WTC11 (cell line): ENCODE data around the gene IFI44L. TPM values are rescaled to one million over a fixed set of nuclear protein-coding genes. Genes with fewer than 3 reads are reported as not detected.

Experiments used
- ATAC-seq: fragments of 200-7000 bp; cut with Tn5 transposase; 2 replicates; pipeline ENCODE4 v1.10.0; 2021; ENCODE audit warnings: mild to moderate bottlenecking, moderate library complexity
- CTCF ChIA-PET: fragments of 300-600 bp; sonication (Branson Sonifier 250); formaldehyde crosslinking; loops from one replicate; lab custom pipeline; 2021; ENCODE audit warnings: antibody characterized with exemption; lab: Charles Lee
- POLR2A ChIA-PET: fragments of 350-600 bp; sonication (Branson Sonifier 250); formaldehyde crosslinking; loops from one replicate; lab custom pipeline; 2021; ENCODE audit warnings: antibody characterized with exemption; lab: Charles Lee
- DNase-seq: peaks from one replicate; pipeline ENCODE4 v3.0.0; 2021; ENCODE audit warnings: low spot score
- H3K27ac Mint-ChIP-seq: 2 replicates; pipeline ENCODE4 v1.8.0; 2021; ENCODE audit warnings: mixed read lengths
- H3K27me3 Mint-ChIP-seq: 2 replicates; pipeline ENCODE4 v1.8.0; 2021; ENCODE audit warnings: low read depth, mild to moderate bottlenecking, moderate library complexity, mixed read lengths
- H3K36me3 Mint-ChIP-seq: 2 replicates; pipeline ENCODE4 v1.8.0; 2021; ENCODE audit warnings: mixed read lengths
- H3K4me1 Mint-ChIP-seq: 2 replicates; pipeline ENCODE4 v1.8.0; 2022; ENCODE audit warnings: mixed read lengths
- H3K4me3 Mint-ChIP-seq: 2 replicates; pipeline ENCODE4 v1.8.0; 2021; ENCODE audit warnings: mild to moderate bottlenecking, moderate library complexity, mixed read lengths
- H3K9me3 Mint-ChIP-seq: 2 replicates; pipeline ENCODE4 v1.8.0; 2021; ENCODE audit warnings: mixed read lengths
- ATF6 ChIP-seq: sonication (generic); formaldehyde crosslinking; IDR thresholded peaks from 2 replicates; pipeline ENCODE4 v1.8.1; 2023; ENCODE audit warnings: mild to moderate bottlenecking, missing genetic modification reagents
- CREB1 ChIP-seq: sonication (generic); formaldehyde crosslinking; IDR thresholded peaks from 2 replicates; pipeline ENCODE4 v1.8.0; 2023; ENCODE audit warnings: mild to moderate bottlenecking, missing genetic modification reagents
- ERG ChIP-seq: fragments of 250-450 bp; sonication (Bioruptor Pico); IDR thresholded peaks from 2 replicates; pipeline ENCODE4 v1.8.0; 2021; ENCODE audit warnings: mild to moderate bottlenecking
- ESRRA ChIP-seq: sonication (generic); formaldehyde crosslinking; IDR thresholded peaks from 2 replicates; pipeline ENCODE4 v1.8.1; 2022; ENCODE audit warnings: mild to moderate bottlenecking, missing genetic modification reagents, borderline replicate concordance
- FOXJ3 ChIP-seq: sonication (generic); formaldehyde crosslinking; IDR thresholded peaks from 2 replicates; pipeline ENCODE4 v1.9.0; 2021; ENCODE audit warnings: missing genetic modification reagents, mild to moderate bottlenecking, borderline replicate concordance
- JAZF1 ChIP-seq: fragments of 250-450 bp; sonication (Bioruptor Pico); IDR thresholded peaks from 2 replicates; pipeline ENCODE4 v1.9.0; 2021; ENCODE audit warnings: moderate library complexity, mild to moderate bottlenecking, inconsistent platforms
- JUN ChIP-seq: sonication (generic); formaldehyde crosslinking; IDR thresholded peaks from 2 replicates; pipeline ENCODE4 v1.8.0; 2023; ENCODE audit warnings: mild to moderate bottlenecking, missing genetic modification reagents
- KAT7 ChIP-seq: sonication (generic); formaldehyde crosslinking; IDR thresholded peaks from 2 replicates; pipeline ENCODE4 v1.8.1; 2023; ENCODE audit warnings: missing genetic modification reagents, mild to moderate bottlenecking, borderline replicate concordance
- MXD4 ChIP-seq: fragments of 250-450 bp; sonication (Bioruptor Pico); IDR thresholded peaks from 2 replicates; pipeline ENCODE4 v1.8.0; 2021; ENCODE audit warnings: mild to moderate bottlenecking, moderate library complexity, borderline replicate concordance
- NFE2L1 ChIP-seq: sonication (generic); formaldehyde crosslinking; IDR thresholded peaks from 2 replicates; pipeline ENCODE4 v1.8.1; 2023; ENCODE audit warnings: missing genetic modification reagents
- NFYB ChIP-seq: sonication (generic); formaldehyde crosslinking; conservative IDR thresholded peaks from 2 replicates; pipeline ENCODE4 v1.8.0; 2022; ENCODE audit warnings: low read depth, missing genetic modification reagents
- NR2C2 ChIP-seq: sonication (generic); formaldehyde crosslinking; IDR thresholded peaks from 2 replicates; pipeline ENCODE4 v1.8.0; 2022; ENCODE audit warnings: mild to moderate bottlenecking, missing genetic modification reagents
- NR3C1 ChIP-seq: sonication (generic); formaldehyde crosslinking; conservative IDR thresholded peaks from 2 replicates; pipeline ENCODE4 v1.8.1; 2023; ENCODE audit warnings: low read depth, mild to moderate bottlenecking, missing genetic modification reagents
- PRDM15 ChIP-seq: sonication (generic); formaldehyde crosslinking; IDR thresholded peaks from 2 replicates; pipeline ENCODE4 v1.8.0; 2022; ENCODE audit warnings: missing genetic modification reagents
- PREB ChIP-seq: sonication (generic); formaldehyde crosslinking; IDR thresholded peaks from 2 replicates; pipeline ENCODE4 v1.8.1; 2022; ENCODE audit warnings: mild to moderate bottlenecking, missing genetic modification reagents, moderate library complexity, borderline replicate concordance
- SMAD4 ChIP-seq: sonication (generic); formaldehyde crosslinking; IDR thresholded peaks from 2 replicates; pipeline ENCODE4 v1.8.0; 2022; ENCODE audit warnings: mild to moderate bottlenecking, missing genetic modification reagents
- ZBTB21 ChIP-seq: sonication (generic); formaldehyde crosslinking; IDR thresholded peaks from 2 replicates; pipeline ENCODE4 v1.8.1; 2023; ENCODE audit warnings: mild to moderate bottlenecking, missing genetic modification reagents, borderline replicate concordance
- ZNF121 ChIP-seq: sonication (generic); formaldehyde crosslinking; IDR thresholded peaks from 2 replicates; pipeline ENCODE4 v1.8.0; 2023; ENCODE audit warnings: missing genetic modification reagents
- ZNF671 ChIP-seq: fragments of 250-450 bp; sonication (Bioruptor Pico); IDR thresholded peaks from 2 replicates; pipeline ENCODE4 v1.8.0; 2021; ENCODE audit warnings: mild to moderate bottlenecking
- total RNA-seq: library from RNA; stranded (reverse); gene quantifications from 3 replicates; pipeline ENCODE4 v1.2.3, GENCODE V29; 2021
- TF ChIP-seq, protein P1 (sequence below): sonication (generic); formaldehyde crosslinking; IDR thresholded peaks from 2 replicates; pipeline ENCODE4 v1.8.1; 2023; ENCODE audit warnings: mild to moderate bottlenecking, missing genetic modification reagents, moderate library complexity
- TF ChIP-seq, protein P2 (sequence below): fragments of 250-450 bp; sonication (Bioruptor Pico); conservative IDR thresholded peaks from 2 replicates; pipeline ENCODE4 v1.9.0; 2021; ENCODE audit warnings: mild to moderate bottlenecking
- TF ChIP-seq, protein P3 (sequence below): sonication (generic); formaldehyde crosslinking; IDR thresholded peaks from 2 replicates; pipeline ENCODE4 v1.8.1; 2023; ENCODE audit warnings: mild to moderate bottlenecking, missing genetic modification reagents

The IFI44L gene
- total RNA-seq, 1 experiment from 2014 or later = 0.13 TPM

DNA sequence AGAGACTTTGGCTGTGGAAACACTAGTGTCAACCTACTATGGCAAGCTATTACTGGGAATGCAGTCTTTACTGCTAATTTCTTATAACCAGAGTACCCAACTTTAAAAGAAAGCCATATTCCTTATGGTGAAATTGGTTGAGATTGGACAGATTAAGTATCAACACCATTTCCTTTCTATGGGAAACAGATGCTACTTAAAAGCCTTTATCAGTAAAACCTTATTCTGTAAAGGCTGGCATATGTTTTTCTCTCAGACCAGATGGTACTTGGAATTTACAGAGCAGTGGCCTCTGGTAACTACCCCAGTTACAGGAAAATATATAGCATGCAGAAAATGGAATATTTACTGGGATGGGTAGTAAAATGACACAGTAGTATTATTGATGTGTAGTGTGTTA, 48.2 kb downstream of the IFI44L start (continued):
- TF ChIP-seq, protein P1, sequence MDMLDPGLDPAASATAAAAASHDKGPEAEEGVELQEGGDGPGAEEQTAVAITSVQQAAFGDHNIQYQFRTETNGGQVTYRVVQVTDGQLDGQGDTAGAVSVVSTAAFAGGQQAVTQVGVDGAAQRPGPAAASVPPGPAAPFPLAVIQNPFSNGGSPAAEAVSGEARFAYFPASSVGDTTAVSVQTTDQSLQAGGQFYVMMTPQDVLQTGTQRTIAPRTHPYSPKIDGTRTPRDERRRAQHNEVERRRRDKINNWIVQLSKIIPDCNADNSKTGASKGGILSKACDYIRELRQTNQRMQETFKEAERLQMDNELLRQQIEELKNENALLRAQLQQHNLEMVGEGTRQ = no peak

DNA sequence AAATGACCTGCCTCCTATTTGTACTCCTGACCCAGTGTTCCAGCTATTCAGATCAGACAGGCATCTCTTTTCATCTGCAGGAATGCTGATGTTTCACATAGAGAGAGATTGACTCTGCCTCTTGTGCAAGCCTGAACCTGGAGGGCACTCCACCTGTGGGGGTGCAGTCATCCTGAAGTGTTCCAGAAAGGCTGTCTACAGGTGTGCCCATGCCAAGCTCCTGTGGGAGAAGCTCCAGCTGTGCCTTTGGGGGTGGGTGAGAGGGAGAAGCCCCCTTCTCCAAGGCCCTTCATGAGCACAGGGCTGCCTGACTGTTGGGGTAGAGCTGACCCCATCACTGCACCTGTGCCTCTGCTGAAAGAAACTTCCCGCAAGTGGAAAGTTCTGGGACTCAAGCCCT, 52.2 kb downstream of the IFI44L start:
- no peaks in the 10 kb centered on the region for H3K36me3 Mint-ChIP-seq
- H3K4me1 Mint-ChIP-seq = no peaks in the 10 kb centered on the region
- H3K27me3 Mint-ChIP-seq = no peaks in the 10 kb centered on the region; the same call in 1 of the 2 replicates
- no peak overlapping the region for H3K27ac Mint-ChIP-seq
- ChIA-PET POLR2A (no interaction called here), CTCF (interaction anchor here (1.0 to 3.4 kb wide), 5 partner anchors 15 to 339 kb away, joined by 5 to 22 read pairs (median 5); no protein-coding TSS in a partner anchor)
- ATAC-seq (no peak), DNase-seq (no peak)
- no peak overlapping the region for H3K4me3 Mint-ChIP-seq
- TF ChIP-seq FOXJ3 (CRISPR knock-in tag) = no peak
- TF ChIP-seq MXD4 (CRISPR knock-in tag) = no peak
- no peak for TF ChIP-seq ERG (CRISPR knock-in tag)
- no peak for TF ChIP-seq JUN (CRISPR knock-in tag)
- TF ChIP-seq PREB (CRISPR knock-in tag) = no peak
- TF ChIP-seq, protein P2, sequence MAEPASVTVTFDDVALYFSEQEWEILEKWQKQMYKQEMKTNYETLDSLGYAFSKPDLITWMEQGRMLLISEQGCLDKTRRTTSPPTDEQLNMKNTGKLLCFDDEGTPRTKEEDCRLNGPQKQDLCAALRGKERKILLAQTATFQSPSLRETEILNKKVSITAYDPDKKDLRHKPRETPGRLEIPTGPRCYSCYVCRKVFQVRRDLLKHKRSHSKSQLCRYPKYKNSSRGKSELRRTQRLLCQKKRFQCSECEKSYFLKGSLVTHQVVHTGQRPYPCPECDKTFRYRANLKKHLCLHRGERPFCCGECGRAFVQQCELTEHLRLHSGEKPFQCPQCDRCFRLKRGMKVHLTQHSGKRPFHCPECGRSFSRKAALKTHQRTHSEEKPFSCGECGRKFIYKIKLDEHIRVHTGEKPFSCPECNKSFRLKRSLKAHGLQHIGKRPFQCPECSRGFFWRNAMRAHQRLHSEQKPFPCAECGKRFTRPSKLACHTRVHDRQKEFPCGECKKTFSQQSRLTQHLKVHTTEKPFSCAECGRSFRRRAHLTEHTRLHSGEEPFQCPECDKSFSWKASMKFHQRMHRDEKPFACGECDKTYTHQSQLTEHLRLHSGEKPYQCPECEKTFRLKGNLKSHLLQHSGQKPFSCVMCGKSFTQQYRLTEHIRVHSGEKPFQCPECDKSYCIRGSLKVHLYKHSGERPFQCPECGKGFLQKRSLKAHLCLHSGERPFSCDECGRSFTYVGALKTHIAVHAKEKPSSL = no peak
- no peaks in the 10 kb centered on the region for H3K9me3 Mint-ChIP-seq

GRCh38 chr1:78673120-78673519, 52.9 kb downstream of the IFI44L start:
- Mint-ChIP-seq H3K27me3 (no peaks in the 10 kb centered on the region), H3K9me3 (no peaks in the 10 kb centered on the region), H3K4me1 (no peaks in the 10 kb centered on the region), H3K27ac (no peak overlapping the region), H3K4me3 (no peak overlapping the region), H3K36me3 (no peaks in the 10 kb centered on the region)
- CTCF ChIA-PET = interaction anchor here (0.7 to 3.4 kb wide), 10 partner anchors 16 to 542 kb away, joined by 3 to 22 read pairs (median 4); partner anchors contain the start of gene IFI44L
- POLR2A ChIA-PET = interaction anchor here (0.8 kb wide), 1 partner anchor 28 kb away, joined by 3 read pairs; no protein-coding TSS in a partner anchor
- DNase-seq = peak; percentile 62
- peak; percentile 95 for ATAC-seq
- TF ChIP-seq SMAD4 (CRISPR knock-in tag) (no peak), JAZF1 (CRISPR knock-in tag) (no peak), CREB1 (CRISPR knock-in tag) (no peak), ZNF121 (CRISPR knock-in tag) (no peak), NR2C2 (CRISPR knock-in tag) (no peak), NR3C1 (no peak), ESRRA (CRISPR knock-in tag) (no peak), ATF6 (CRISPR knock-in tag) (no peak), NFE2L1 (CRISPR knock-in tag) (no peak), NFYB (no peak), PRDM15 (no peak), KAT7 (CRISPR knock-in tag) (no peak), ZNF671 (CRISPR knock-in tag) (no peak), ZBTB21 (no peak)
- TF ChIP-seq, protein P3, sequence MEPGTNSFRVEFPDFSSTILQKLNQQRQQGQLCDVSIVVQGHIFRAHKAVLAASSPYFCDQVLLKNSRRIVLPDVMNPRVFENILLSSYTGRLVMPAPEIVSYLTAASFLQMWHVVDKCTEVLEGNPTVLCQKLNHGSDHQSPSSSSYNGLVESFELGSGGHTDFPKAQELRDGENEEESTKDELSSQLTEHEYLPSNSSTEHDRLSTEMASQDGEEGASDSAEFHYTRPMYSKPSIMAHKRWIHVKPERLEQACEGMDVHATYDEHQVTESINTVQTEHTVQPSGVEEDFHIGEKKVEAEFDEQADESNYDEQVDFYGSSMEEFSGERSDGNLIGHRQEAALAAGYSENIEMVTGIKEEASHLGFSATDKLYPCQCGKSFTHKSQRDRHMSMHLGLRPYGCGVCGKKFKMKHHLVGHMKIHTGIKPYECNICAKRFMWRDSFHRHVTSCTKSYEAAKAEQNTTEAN = no peak
